ENCODE results near the gene FOXC1.

DNA sequence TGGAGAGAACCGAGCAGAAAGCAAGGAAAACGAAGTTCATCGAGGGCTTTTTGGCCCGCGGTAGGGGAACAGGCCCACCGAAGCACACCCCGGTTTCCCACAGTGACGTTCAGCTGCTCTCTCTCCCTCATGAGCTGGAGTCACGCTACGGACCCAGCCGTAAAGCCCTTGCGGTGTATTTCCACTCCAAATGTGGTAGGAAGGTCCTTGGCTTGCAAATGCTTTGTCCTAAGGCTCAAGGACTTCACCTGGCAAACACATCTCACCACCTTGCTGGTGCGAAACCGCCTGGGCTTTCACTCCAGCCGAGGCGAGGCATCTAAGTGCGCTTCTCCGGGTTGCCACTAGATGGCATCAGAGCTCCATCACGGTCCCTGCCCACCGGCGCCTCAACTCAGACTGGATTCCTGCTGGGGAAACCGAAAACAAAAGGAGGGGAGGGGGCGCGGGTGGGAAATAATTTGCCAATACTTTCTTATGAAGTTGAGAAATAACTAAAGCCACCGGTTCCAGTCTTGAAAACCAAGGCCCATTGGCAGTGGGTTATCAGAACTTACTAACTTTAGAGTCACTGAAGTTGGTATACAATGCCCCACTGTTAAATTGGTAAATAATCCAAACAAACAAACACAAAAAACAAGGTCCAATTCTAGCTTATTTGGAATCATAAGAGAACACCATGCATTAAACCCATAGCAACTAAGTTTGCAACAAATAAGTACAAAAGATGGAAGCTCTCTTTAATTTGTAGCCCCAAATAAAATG is 13.4 kb upstream of the FOXC1 start:
- TF ChIP-seq, protein P1, sequence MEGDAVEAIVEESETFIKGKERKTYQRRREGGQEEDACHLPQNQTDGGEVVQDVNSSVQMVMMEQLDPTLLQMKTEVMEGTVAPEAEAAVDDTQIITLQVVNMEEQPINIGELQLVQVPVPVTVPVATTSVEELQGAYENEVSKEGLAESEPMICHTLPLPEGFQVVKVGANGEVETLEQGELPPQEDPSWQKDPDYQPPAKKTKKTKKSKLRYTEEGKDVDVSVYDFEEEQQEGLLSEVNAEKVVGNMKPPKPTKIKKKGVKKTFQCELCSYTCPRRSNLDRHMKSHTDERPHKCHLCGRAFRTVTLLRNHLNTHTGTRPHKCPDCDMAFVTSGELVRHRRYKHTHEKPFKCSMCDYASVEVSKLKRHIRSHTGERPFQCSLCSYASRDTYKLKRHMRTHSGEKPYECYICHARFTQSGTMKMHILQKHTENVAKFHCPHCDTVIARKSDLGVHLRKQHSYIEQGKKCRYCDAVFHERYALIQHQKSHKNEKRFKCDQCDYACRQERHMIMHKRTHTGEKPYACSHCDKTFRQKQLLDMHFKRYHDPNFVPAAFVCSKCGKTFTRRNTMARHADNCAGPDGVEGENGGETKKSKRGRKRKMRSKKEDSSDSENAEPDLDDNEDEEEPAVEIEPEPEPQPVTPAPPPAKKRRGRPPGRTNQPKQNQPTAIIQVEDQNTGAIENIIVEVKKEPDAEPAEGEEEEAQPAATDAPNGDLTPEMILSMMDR (IDR thresholded peaks at IDR 0.05) = peak; percentile 83 to 93 (median 86)
- TF ChIP-seq POLR2AphosphoS5 (IDR thresholded peaks at IDR 0.05; ENCODE audit: insufficient read depth in 1 of 2, low read depth in 1 of 2) = no peak

All from vagina (tissue), 2 donors.